ENCODE data around the gene PCYT1A.

The PCYT1A gene

DNA sequence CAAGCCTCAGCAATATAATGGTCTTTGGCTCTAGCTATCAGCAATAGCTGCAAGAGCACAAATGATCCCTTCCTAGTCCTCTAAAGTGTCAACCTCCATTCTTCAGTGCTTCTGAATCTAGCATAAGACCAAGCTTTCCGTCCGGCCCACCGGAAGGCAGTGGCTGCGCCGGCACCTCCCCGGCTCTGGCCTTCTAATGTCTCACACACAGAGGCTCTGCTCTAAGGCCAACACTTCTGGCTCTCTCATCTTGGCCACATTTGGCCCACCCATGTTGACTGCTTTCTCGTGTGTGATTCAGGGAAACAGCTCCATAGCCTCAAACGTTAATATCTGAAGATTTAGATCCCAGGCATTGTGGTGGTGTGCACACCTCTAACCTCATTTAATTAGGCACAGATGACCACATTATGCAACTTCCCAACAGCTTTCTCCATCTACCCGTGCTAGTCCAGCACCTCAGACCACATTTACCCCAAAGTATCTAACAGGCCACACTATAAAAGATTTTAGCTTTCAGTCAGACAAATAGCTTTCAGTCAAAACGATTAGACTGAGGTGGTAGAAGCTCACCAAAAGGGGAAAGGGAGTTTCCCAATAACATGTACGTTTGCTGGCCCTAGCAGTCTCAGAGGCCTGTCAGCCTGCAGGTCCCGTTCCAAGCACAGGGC lies 51.9 kb downstream of the PCYT1A start:
- no peak for ATAC-seq

DNA sequence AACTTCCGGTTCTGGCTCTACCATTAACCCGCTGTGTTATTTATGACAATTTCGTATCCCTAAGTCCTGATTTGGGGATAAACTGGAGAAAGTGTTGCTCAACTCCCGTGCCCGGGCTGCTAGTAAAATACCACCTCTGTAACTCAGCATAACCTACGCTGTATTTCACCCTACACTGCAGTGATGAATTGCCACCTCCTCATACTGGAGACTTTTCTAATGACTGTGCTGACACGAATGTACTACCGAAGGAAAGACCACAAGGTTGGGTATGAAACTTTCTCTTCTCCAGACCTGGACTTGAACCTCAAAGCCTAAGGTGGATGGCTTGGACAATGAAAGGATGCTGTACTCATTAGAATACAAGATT lies 54.7 kb downstream of the PCYT1A start:
- peak in 1 of 2 donors; percentile 34 for ATAC-seq

DNA sequence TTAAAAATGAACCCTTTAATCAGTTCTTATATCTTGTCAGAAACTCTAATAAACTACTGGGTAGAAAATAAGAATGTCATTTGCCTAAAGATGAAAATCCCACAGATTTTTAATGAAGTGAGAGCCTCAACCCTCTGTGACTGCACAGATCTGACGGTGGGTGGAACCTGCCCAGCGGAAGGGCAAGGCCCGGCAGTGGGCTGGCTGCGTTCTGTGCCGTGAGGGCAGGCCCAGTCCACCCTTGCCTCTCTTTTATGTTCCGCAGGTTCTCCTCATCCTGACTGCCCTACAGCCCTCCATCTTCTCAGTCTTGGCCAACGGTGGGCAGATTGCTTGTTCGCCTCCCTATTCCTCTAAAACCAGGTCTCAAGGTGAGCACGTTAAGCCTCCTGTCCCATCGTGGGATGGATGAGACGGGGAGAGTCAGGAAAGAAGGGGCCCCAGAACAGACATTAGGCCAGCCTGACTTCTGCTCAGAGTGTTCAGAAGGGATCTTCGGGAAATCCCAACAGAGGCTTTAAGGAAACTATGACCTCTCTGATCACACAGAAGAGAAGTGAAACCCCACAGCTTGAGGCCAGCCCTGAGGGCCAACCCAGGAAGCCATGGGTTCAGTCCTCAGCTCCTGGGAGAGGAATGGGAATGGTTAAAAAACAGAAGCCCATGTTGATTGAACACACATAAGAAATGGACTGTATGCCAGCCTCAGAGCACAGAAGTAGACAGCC lies 55.2 kb downstream of the PCYT1A start:
- peak in 1 of 2 donors; percentile 41 for ATAC-seq

DNA sequence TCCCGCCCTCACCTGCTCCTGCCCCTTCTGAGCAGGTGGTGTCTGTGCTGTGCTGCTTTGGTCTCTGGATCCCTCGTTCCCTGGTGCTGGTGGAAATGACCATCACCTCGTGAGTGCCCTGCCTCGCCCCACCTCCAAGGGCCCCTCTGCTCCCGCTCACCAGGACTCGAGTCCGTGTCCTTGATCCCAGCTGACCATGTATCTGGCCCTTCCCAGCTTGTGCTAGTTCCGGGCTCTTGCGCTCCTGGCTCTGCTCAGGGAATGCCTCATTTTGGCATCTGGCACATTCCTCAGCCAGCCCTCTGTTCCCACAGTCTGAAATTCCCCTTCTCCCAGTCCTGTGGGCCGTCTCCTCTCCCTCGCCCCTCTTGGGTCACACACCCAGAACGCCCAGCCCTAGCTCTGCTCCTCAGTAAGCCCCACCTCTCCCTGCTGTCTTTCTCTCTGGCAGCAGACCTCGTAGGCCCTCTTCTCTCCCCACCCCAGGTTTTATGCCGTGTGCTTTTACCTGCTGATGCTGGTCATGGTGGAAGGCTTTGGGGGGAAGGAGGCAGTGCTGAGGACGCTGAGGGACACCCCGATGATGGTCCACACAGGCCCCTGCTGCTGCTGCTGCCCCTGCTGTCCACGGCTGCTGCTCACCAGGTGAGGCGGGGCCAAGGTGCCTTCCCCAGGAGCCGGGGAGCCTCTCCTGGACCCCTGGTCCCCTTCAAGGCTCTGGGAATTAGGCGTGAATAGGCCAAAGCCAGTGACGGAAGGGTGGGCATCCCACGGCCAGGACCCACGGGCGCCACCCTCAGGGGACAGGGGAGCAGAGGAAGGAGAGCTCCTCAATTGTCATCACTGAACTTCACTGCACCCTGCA lies 59.7 kb downstream of the PCYT1A start:
- peak in 1 of 2 donors; percentile 10 for ATAC-seq

DNA sequence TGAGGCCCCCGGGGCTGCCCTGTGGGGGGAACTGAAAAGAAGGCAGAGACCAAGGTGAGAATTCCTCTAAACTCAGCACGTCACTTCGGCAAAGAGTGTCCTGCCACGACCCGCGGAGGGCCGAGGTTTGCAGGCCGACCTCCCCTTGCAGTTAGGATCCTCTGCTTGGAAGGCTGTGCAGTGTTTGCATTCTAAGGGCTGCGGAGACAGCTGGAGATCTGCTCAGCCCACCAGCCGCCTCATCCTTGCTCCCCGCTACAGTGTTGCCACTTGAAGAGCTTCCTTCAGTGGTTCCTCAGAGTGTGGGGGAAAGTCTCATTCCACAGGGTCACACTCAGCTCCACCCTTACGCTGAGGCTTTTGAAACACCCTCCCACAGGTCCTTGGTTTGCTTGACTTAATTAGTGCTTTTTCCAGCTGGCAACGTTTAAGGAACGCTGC lies 60.4 kb downstream of the PCYT1A start:
- no peak for ATAC-seq

DNA sequence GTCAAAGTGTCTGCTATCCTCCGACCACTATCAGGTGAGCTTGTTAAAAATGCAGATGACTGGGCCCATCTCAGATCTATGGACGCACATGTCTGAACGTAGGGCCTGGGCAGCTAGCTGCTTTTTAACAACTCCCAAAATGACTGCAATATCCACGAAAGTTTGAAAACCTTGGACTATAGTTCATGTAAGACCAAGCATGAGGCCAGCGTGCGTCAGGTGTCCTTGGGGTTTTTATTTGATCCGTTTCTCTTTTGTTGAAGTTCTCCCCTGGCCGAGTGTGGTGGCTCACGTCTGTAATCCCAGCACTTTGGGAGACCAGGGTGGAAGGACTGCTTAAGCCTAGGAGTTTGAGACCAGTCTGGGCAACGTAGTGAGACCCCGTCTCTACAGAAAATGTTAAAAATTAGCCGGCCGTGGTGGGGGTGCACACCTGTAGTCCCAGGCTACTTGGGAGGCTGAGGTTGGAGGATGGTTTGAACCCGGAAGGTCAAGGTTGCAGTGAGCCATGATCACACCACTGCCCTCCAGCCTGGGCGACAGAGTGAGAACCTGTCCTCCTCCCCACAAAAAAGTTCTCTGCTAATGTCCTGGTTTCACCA lies 61.7 kb downstream of the PCYT1A start:
- ATAC-seq = no peak

DNA sequence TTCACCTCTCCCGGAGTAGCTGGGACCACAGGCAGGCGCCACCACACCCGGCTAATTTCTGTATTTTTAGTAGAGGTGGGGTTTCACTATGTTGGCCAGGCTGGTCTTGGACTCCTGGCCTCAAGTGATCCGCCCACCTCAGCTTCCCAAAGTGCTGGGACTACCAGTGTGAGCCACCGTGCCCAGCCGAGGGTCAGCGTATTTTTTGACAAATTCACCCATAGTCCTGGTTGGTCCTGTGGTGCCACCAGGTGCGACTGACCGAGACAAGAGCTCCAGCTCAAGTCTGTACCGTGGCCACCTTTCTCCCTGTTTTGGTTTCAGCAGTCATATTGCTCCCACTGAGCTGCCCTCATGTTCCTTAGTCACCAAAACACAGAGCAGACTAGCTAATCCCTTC lies 62.4 kb downstream of the PCYT1A start:
- ATAC-seq = no peak

DNA sequence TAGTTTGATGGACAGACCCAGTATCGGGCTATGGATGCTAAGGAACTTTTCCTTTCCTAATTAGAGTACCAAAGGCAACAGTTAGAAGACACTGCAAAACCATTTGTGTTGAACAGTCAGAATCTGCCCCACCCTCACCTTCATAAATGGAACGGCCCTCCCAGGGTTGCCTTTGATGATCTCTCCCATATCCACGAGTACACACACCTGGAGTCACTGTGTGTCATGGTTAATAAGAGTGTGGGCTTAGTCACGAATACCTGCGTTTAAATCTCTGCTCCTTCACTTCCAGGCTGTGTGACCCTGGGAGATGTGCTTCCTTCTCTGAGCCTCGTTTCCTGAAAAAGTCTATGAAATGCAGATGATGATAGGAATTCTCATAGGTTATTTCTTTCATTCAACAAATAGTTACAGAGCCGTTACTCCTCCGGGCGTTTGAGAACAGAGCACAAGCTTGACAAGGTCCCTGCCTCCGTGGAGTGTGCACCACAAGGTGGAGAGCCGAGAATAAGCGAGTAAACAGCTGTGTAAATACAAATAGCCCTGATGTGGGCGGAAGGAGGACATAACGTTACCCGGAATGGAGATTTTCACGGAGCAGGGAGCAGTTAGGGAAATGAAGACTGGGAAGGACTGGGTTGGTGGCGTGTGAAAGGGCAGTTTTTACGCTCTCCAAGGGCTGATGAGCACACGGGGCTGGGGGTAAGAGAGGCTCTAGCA lies 64.5 kb downstream of the PCYT1A start:
- ATAC-seq = no peak

DNA sequence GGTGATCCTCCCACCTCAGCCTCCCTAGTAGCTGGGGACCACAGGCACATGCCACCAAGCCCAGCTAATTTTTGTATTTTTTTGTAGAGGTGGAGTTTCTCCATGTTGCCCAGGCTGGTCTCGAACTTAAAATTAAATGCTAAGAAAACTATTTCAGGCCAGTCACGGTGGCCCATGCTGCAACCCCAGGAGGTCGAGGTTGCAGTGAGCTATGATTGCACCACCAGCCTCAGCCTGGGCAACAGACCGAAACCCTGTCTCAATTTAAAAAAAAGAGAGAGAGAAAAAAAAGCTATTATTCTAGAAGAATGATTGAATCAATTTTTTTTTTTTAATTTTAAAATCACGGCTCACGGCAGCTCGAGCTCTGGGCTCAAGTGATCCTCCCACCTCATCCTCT lies 66.5 kb downstream of the PCYT1A start:
- ATAC-seq = no peak

DNA sequence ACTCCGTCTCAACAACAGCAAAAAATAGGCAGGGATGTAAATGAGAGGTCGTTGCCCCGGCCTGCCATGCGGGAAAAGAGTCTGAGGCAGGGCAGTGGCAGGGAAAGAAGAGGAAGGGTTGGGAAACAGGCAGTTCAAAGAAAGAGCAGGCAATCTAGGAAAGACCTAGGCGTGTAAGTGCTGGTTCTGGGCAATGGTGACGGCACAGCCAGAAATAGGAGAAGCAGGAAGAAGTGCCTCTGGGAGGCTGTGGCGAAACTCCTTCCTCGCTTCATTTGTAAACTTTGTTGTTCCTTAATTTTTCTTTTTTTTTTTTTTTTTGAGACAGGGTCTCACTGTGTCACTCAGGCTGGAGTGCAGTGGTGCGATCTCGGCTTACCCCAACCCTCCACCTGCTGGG lies 66.9 kb downstream of the PCYT1A start:
- no peak for ATAC-seq

DNA sequence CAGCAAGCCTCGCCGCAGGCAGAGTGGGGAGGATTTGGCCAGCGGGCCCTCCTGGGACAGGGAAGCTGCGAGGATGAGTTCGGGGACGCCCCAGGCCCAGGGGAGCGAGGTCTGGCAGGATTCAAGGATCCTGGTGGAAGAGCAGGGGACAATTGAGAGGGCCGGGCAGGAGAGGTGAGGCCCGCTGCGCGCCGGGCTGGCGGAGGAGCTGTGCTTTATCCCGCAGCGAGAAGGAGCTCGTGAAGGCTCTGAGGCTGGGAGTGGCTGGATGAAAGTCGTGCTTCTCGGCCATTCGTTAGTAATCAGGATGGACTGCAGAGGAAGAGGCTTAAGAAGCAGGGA lies 67.6 kb downstream of the PCYT1A start:
- ATAC-seq = no peak

DNA sequence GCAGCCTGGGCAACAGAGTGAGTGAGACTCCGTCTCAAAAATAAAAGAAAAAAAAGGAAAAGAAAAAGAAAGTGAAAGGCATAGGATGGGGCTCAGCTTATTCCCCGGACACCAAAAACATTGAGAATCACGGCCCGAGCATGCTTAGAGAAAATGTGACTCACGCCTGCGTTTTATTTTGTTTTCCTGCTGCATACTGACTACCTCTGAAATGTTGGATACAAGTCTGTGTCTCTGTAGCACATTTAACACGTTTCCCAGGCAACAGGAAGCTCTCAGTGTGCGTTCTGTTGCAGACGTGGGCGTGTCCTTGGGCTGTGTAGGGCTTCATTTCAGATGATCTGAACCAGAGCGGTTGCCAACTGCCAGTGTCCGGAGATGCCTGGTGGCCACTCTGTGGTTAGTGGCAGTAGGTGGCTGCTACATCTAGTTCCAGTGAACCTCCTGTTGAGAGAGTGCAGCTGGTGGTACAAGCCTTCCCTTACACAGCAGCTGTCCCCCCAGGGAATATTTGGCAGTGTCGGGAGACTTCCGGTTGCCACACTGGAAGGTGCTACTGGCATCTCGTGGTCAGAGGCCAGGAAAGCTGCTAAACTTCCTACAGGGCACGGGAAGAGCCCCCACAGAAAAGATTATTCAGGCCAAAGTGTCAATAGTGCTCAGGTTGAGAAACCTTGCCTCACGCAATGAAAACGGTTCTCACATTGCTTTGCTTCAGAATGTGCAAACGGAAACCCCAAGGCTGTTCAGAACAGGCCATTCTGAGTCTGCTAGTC lies 68.1 kb downstream of the PCYT1A start:
- peak; percentile 82 to 89 for ATAC-seq

DNA sequence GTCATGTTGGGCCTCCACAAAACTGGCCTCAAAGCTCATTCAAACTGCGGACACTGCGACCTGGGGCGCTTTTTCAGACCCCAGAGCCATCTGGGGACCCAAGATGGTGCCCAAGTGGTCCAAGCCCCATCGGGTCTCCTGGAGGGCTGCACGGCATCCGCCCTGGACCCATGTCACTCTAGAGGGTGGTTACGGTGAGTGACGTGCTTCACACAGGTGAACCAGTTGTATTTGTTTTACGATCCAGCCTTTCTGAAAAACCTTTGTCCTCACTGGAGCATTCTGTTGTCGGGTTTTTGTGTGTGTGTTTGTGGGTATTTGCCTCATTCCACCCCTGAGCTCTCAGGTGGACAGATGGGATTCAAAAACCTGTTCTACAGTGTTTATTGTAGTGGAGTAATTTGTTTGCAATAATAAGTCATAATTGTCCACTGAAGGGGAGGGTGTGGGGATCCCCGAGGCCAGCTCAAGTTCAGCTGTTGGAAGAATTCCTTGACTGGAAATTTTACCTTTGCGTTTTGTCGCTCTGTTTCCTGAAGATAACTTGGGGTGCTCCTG lies 69.3 kb downstream of the PCYT1A start:
- no peak for ATAC-seq

DNA sequence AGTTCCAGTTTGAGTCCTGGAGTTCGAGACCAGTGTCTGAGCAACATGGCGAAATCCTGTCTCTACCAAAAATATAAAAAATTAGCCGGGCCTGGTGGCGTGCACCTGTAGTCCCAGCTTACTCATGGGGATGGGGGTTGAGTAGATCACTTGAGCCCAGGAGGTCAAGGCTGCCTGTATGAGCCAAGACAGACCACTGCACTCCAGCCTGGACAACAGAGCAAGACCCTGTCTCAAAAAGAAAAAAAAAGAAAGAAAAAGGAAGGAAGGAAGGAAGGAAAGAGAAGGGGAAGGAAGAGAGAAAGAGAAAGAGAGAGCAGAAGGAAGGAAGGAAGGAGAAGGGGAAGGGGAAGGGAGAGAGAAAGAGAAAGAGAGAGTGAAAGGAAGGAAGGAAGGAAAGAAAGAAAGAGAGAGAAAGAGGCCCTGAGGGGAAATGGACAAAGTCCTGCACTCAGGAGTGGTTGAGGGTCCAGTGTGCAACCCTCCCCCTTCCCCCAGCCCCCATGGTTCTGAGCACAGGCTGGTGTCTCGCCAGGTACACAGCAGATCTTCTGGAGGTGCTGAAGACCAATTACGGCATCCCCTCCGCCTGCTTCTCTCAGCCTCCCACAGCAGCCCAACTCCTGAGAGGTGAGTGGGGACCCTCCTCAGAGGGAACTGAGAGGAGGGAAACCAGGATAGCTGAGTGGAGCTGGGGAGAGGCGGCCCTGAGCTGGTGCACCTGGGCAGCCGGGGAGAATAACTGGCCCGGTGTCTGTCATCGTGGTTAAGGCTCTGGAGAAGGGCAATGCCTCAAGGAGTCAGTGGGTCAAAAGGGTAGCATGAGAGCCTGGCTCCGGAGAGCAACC lies 70.0 kb downstream of the PCYT1A start:
- ATAC-seq = no peak

DNA sequence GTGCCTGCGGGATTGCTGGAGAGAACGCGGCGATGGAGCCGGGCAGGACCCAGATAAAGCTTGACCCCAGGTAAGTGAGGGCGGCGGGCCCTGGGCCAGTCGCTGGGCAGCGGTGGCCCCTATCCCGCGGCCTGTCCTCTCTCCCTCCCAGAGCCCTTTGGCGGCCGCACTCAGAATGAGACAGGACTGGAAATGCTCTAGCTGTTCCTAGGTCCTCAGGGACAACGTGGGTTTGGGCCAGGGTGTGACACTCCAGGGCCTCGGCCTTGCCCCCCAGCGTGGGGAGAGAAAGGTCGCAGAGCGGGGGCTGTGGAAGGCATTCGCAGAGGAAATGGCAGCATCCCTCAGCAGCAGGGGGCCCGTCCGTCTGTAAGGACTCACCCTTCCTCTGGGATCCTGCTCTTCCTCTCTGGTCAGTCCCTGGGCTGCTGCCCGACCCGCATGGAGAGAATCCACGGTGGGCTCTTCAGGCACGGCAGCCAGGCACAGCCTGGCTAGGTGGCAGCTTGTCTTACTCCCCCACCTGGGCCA lies 70.8 kb downstream of the PCYT1A start:
- no peak for ATAC-seq

DNA sequence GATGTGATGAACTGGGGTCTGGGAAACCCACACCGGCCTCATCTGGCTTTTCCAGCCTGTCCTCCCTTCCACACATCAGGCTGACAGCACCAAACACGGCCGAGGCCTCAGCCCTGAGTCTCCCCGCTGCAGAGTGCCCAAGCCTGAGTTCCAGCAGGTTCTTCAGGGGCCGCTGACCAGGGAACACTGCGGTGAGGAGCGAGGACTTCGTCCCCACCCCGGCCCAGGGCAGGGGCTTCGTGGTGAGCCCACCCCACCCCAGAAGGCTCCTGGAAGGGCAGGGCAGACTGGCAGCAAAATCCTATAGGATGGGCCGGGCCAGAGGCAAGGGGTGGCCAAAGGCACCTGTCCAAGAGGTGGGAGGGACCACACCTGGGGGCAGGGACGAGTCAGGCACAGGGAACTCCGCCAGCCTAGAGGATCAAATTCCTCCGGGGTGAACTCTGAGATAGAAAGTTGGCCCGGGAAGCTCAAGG lies 71.4 kb downstream of the PCYT1A start, which contains the start of gene SLC51A:
Gene SLC51A (plus strand): TSS at position 446 of the 476 bp plus-strand sequence. CDS start 179 bp downstream, outside the sequence.
- no peak for ATAC-seq

DNA sequence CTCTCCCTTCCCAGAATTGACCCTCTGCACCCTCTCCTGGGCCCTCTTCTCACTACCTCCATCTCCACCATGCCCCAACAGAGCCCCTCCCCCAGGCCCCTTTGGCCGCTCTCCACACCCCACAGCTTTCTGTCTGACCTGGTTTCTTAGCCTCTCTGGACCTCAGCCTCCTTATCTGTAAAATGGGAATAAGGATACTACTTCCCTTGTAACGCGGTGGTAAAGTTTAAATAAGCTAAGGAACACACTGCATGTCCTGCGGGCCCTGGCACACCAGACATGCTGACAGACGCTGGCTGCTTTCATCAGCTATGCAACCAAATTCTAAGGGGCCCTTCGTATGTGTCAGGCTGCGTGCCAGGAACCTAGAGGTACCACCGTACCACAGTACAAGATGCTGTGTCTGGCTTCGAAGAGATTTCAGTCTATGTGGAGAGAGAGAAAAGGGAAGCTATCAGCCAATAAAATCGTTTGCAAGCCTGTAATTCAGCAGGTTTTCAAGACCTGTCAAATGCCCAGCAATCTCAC lies 72.0 kb downstream of the PCYT1A start:
- ATAC-seq = no peak

DNA sequence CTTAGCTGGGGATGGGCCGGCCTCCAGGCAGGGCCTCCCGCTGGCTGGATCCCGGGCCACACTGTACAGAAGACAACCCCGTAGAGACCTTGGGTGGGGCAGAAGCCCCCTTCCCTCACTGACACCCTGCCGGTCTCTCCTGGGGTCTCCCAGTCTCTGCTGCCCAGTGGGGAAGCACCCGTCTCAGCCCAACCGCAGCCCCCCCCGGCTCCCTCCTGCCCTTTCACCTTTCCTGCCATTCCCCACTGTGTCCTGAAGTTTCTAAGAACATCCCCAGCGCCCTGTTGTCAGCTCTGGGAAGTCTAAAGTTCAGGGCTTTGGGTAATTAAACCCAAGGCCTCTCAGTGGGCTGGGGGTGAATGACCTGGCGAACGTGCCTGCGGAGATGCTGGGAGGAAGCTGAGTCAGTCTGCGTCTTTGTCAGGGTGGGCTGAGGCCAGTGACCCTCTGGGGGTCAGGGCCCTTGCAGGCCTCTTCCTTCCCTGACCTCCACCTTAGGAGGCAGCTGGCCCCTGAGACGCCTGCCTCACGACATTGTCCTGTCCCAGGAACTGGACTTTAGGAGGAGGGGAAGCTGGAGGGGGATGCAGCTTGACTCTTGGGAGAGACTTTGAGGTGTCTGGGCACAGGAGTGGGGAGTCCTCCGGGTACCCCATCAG lies 72.6 kb downstream of the PCYT1A start:
- ATAC-seq = no peak

Measured in activated CD4-positive, CD25-positive, alpha-beta regulatory T cell treated with anti-CD3 and anti-CD28 coated beads, Interleukin-2, amount 50 U/mL, for 24 hours (primary cell).